AG10803 (cell line): ENCODE results near the gene USHBP1.
"Not testable (repeated sequence)": the region's sequence is repeated elsewhere in the genome, so short reads cannot be mapped to it uniquely, and the experiment has no call there.

Source experiments
- DNase-seq: peaks from one replicate; pipeline ENCODE4 v3.0.0; 2010; ENCODE audit warnings: low read depth
- H3K4me3 ChIP-seq: 2 replicates; pipeline ENCODE4 v1.5.1; 2011; ENCODE audit warnings: mild to moderate bottlenecking, low read length, control low read depth
- CTCF ChIP-seq: conservative IDR thresholded peaks from 2 replicates; pipeline ENCODE4 v1.5.1; 2011; ENCODE audit warnings: mild to moderate bottlenecking, low read length, control low read depth, inconsistent platforms

Gene USHBP1

DNA sequence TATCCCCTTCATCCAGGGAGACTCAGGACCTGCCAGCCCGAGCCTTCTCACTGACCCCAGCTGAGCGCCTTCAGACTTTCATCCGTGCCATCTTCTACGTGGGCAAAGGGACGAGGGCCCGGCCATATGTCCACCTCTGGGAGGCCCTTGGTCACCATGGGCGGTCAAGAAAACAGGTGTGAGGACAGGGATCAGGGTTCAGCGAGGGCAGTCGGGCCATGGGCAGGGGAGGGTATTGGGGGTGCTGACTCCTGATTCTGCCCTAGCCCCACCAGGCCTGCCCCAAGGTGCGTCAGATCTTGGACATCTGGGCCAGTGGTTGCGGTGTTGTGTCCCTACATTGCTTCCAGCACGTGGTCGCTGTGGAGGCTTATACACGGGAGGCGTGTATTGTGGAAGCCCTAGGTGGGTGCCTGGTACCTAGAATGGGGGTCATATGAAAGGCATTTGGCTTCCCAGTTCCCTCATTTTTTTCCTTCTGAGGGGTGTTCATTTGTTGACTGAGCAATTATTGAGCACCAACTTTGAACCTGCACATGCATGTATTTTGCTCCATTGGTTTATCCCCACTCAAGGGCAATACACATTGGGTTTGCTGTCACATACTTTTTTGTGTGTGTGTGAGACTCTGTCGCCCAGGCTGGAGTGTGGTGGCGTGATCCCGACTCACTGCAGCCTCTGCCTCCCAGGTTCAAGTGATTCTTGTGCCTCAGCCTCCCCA is 21.0 kb upstream of the USHBP1 start:
- TF ChIP-seq CTCF, result no peak
- no peak overlapping the region for H3K4me3 ChIP-seq
- no peak for DNase-seq

- no peak for TF ChIP-seq CTCF
- no peak overlapping the region for H3K4me3 ChIP-seq
- no peak for DNase-seq
These were observed 19.0 kb upstream of the USHBP1 start for GRCh38 chr19:17283504-17283996.

DNA sequence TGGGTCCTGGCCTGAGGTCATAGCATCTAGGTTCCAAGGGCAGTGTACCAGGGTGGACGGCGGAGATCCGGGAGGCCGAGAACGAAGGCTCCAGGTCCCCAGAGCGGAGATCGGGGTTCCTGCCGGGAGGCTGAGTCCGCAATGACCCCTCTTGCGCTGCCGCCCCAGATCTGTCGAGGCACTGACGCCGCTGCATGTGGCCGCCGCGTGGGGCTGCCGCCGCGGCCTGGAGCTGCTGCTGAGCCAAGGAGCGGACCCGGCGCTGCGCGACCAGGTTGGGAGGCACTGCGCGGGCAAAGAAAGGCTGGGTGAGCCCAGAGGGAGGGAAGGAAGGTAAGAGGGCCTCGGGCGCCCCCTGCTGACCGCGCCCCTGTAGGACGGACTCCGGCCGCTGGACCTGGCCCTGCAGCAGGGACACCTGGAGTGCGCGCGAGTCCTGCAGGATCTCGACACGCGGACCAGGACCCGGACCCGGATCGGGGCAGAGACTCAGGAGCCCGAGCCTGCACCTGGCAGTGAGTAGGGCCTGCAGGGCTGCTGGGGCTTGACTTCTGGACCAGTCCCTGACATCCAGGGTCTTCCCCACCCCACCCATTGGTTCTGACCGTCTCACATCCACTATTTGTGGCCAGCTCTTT is 18.1 kb upstream of the USHBP1 start:
- peak; percentile 70 for TF ChIP-seq CTCF
- DNase-seq, result peak; percentile 60
- peak overlapping the region; percentile 45 for H3K4me3 ChIP-seq

GRCh38 chr19:17281391-17282304 is 17.1 kb upstream of the USHBP1 start, which contains the start of gene ANKLE1:
ANKLE1 (plus strand) TSS chr19:17281901; CDS start chr19:17281921, 20 bp downstream.
- no peak for TF ChIP-seq CTCF
- peak within 1 kb of the TSS; percentile 45 for H3K4me3 ChIP-seq
- no peak for DNase-seq

DNA sequence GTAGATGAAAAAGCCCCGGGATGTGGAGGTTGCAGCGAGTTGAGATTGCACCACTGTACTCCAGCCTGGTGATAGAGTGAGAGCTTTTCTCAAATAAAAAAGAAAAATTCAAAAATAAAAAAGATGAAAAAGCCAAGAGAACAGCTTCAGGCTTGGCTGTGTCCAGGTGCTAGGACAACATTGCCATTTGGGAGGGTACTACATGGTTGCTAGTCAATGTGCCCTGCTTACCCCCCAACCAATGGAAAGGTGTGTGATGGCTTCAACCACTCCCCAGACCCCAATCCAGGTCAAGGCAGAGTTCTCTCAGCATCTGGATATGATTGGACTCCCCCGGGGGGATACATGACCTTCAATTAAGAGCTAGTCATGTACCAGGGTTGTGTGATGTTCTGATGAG is 14.9 kb upstream of the USHBP1 start:
- DNase-seq, result no peak
- H3K4me3 ChIP-seq, result no peak overlapping the region
- no peak for TF ChIP-seq CTCF

GRCh38 chr19:17275441-17276175 is 11.1 kb upstream of the USHBP1 start:
- no peak for TF ChIP-seq CTCF
- DNase-seq, result no peak
- no peak overlapping the region for H3K4me3 ChIP-seq

DNA sequence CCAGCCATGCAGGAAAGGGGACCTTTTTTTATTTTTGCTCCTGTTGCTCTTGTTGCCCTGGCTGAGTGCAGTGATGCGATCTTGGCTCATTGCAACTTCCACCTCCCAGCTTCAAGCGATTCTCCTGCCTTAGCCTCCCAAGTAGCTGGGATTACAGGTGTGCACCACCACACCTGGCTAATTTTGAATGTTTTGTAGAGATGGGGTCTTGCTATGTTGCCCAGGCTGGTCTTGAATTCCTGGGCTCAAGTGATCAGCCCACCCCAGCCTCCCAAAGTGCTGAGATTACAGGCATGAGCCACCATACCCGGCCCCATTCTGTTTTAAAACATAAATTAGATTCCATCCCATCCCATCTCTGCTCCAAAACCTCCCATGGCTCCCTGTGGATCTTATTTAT is 10.3 kb upstream of the USHBP1 start:
- H3K4me3 ChIP-seq, DNase-seq: not testable (repeated sequence)
